HL-60 (cell line): ENCODE results near the gene RAB3IP.

Source experiments
- CTCF ChIP-seq: IDR thresholded peaks from one replicate; pipeline ENCODE4 v1.5.1; 2011; ENCODE audit warnings: low read length, control low read depth, inconsistent platforms; ENCODE audit not compliant: insufficient read depth
- GABPA ChIP-seq: IDR thresholded peaks from 2 replicates; pipeline ENCODE4 v1.6.1; 2012; ENCODE audit warnings: low read depth
- POLR2AphosphoS5 ChIP-seq: IDR thresholded peaks from 2 replicates; pipeline ENCODE4 v1.6.1; 2012; ENCODE audit warnings: low read depth
- REST ChIP-seq: IDR thresholded peaks from 2 replicates; pipeline ENCODE4 v1.6.1; 2012; ENCODE audit warnings: low read depth; ENCODE audit not compliant: insufficient replicate concordance
- SPI1 ChIP-seq: IDR thresholded peaks from 2 replicates; pipeline ENCODE4 v1.6.1; 2012; ENCODE audit warnings: low read depth, mild to moderate bottlenecking, borderline replicate concordance

- TF ChIP-seq CTCF, result no peak
- TF ChIP-seq REST, result no peak
- TF ChIP-seq POLR2AphosphoS5, result no peak
- TF ChIP-seq SPI1, result no peak
- TF ChIP-seq GABPA, result no peak
These were observed 96.4 kb downstream of the RAB3IP start for GRCh38 chr12:69835081-69835480.
